Measurements from ENCODE around the gene TGFB2.

Gene TGFB2

DNA sequence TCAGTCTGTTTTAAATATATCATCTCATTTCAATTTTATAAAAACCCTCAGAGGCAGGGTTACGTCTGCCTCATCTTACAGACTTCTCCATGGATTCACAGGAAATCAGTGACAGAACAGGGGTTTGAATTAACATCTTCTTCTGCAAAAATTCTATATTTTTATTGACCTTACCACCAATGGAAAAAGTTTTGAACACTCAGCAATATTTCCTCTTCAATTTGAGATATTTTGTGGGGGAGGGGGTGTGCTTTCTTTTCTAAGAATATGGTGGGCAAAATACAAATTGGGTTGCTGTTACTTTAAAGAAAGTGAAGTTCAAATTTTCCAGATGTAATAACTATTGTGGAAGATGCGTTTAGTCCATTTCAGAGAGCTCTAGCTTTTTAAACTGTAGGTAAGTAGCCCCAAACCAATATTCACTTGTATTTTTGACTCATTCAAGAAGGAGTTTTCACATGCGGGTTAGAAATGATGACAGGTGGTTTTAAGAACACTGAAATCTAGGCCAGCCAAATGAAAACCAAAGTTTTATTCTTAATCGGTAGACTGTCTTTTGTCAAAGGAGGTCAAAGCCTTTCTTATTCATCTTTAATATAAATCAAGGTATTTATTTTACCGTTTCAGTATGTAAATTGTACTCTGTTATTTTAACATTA is 17.4 kb downstream of the TGFB2 start:
- TF ChIP-seq POLR2A (IDR thresholded peaks at IDR 0.05; ENCODE audit: low read length) (no peak), GATA1 (IDR thresholded peaks at IDR 0.05; ENCODE audit: low read depth, low read length) (no peak)

DNA sequence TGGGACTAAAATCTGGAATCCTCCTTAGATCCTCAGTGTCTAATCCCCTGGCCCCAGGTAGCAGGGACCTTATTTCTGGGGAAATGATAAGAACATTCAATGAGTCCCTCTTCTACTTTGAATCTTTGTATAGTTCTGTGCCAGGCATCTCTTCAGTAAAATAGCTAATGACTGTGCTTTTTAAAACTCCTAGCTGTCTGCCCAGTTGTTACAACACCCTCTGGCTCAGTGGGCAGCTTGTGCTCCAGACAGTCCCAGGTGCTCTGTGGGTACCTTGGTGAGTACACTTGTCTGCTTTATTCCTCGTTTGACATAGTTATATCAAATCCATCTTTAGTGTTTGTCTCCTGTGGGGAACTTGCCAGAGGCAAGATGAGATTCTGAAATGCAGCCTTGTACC is 18.0 kb downstream of the TGFB2 start:
- no peak for TF ChIP-seq GATA1 (IDR thresholded peaks at IDR 0.05; ENCODE audit: low read depth, low read length)
- TF ChIP-seq POLR2A (IDR thresholded peaks at IDR 0.05; ENCODE audit: low read length) = no peak
- no peak for DNase-seq

More for the DNA sequence above, 17.4 kb downstream of the TGFB2 start:
- no peak for DNase-seq

DNA sequence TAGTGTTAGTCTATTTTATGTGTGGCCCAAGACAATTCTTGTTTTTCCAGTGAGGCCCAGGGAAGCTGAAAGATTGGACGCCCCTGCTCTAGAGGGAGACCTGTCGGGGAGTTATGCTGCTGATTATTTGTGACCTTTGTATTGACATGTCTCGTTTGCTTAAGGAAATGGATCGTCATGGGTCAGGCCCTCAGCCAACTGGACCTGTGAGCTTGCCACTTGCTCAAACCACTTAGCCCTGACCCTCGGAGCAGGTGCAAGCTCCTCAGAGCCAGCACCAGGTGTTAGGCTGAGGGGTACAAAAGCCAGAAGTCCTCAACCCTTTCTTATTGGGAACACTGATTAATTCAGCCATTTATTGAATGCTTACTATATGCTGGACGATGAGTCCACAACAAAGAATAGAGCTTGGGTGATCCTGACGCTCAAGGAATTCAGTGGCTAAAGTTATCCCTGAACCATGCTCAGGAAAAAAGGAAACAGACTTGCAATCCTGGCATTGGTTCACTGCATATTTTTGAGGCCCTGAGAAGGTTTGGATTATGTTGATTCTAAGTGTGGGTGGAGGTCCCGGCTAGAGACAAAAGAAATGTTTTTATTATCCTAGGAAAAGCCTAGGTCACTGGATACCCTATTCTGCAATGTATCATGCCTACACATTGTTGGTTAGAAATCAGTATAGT is 19.0 kb downstream of the TGFB2 start:
- no peak for TF ChIP-seq GATA1 (IDR thresholded peaks at IDR 0.05; ENCODE audit: low read depth, low read length)
- no peak for TF ChIP-seq POLR2A (IDR thresholded peaks at IDR 0.05; ENCODE audit: low read length)
- DNase-seq = no peak

DNA sequence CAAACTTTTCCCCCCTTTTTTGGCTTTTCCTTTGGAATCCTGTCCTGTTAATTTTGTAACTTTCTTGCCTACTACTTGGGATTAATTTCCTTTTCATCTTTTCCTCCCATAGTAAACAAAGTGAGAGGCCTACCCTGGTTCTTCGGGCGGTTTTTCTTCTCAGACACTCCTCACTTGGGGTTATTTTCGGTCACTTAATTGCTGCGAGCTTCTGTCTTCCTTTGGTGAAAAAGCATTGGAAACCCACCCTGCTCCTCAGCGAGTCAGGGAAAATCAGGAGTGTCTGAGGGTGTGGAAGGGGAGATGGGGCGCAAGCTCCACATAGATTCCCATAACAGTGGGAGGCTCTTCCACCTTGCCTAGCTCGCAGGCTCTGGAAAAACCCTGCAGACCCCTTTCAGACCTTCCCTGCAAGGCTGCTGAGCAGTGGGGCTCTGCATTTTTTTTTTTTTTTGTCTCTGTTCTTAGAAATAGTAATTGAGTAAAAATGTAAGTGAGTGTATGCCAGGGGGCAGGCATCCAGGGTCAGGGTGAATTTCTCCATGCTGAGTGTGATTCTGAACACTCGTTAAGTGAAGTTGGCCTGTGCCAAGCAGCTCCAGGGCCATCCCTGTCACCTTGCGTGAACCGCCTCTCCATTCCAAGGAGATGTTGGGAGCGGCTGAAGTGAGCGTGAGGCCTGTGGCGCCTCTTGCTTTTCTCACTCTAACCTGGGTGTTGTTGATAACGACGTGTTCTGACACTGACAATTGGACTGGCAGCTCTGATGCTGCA is 20.3 kb downstream of the TGFB2 start:
- DNase-seq = no peak
- TF ChIP-seq GATA1 (IDR thresholded peaks at IDR 0.05; ENCODE audit: low read depth, low read length) (no peak), POLR2A (IDR thresholded peaks at IDR 0.05; ENCODE audit: low read length) (no peak)

DNA sequence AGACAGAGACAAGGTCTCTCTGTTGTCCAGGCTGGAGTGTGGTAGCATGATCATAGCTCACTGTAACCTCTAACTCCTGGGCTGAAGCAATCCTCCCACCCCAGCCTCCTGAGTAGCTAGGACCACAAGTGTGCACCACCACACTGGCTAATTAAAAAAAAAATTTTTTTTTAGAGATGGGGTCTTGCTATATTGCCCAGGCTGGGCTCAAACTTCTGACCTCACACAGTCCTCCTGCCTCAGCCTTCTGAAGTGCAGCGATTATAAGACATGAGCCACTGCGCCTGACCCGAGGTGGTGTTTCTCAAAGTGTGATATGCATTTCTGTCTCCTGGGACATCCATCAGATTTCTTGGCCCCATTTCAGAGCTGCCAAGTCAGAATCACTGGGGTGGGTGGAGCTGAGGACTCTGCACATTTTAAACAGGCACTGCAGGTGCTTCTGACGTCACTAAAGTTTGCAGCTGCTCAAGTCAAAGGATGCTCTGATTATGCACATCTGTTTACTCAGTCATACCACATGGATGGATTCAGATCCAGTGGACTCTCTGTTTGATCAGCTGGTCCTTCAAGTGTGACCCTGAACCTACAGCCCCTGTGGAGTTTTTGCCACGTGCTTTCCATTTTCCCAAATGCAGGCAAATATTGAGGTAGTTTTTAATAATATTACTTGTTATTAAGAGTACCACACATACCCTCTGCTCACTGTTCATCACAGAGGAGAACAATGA is 21.4 kb downstream of the TGFB2 start:
- no peak for TF ChIP-seq GATA1 (IDR thresholded peaks at IDR 0.05; ENCODE audit: low read depth, low read length)
- no peak for TF ChIP-seq POLR2A (IDR thresholded peaks at IDR 0.05; ENCODE audit: low read length)
- DNase-seq = no peak

DNA sequence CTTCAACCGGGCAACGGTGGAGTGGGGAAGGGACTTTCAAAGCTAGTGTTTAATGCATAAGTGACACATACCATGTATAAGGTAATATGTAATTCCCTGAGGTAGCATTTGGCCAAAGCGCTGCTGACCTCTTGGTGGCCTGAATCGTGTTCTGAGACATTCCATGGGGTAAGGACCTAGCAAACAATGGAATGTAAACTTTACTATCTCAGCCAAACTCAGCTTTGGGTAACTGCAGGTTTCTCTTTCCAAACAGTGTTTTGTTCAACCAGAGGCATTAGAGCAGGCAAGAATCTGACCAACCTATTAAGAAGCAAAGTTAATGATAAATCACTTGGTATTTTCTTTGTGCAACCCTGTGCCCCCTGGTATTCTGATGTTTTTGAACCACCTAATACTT is 22.0 kb downstream of the TGFB2 start:
- DNase-seq = no peak
- TF ChIP-seq GATA1 (IDR thresholded peaks at IDR 0.05; ENCODE audit: low read depth, low read length) (no peak), POLR2A (IDR thresholded peaks at IDR 0.05; ENCODE audit: low read length) (no peak)

DNA sequence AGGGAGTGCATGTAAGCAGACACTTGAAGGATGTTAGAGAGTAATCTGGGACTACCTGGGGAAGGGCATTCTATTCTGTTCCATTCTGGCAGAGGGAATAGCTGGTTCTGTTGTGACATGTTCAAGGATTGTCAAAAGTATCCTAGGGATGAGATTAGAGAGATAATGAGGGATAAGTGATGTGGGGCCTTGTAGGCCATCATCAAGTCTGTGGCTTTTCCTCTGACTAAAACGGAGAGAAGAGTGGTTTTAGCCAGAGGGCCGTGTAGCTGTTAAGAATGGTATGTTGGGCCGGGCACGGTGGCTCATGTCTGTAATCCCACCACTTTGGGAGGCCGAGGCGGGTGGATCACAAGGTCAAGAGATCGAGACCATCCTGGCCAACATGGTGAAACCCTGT is 23.6 kb downstream of the TGFB2 start:
- no peak for TF ChIP-seq POLR2A (IDR thresholded peaks at IDR 0.05; ENCODE audit: low read length)
- DNase-seq = no peak

DNA sequence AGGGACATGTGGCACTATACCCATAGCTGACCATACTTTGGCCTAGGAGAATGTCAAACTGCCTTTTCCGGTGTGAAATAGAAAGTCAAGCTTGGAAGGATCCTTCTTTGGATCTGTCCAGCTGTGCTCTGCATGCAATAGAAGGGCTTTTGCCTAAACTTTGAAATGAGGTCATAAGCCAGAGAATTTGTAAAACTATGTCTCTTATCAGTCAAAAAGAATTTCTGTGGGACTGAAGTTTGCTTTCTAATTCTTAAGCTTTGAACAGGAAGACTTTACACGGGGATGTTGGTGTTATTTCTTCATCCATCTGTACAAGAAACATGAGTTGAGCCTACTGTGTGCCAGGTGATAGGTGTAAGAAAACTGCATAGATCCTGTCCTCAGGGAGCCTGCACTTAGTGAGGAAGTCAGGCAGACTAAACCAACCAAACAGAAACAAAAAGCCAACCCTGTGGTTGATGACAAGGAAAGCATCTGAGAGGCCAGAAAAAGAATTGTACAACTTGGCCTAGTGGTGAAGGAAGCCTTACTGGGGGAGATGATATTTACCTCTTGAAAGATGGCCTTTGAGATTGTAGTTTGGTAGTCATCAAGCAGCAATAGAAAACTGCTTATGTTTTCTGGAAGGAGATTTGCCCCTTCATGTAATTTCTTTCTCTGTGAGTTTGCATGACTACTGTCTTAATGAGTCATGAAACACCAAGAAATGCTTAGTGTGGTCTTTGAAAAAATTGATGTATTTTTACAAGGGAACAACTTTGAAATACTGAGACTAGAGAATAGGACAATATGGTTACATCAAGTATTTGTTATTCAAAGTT is 24.8 kb downstream of the TGFB2 start:
- no peak for TF ChIP-seq GATA1 (IDR thresholded peaks at IDR 0.05; ENCODE audit: low read depth, low read length)
- no peak for TF ChIP-seq POLR2A (IDR thresholded peaks at IDR 0.05; ENCODE audit: low read length)

DNA sequence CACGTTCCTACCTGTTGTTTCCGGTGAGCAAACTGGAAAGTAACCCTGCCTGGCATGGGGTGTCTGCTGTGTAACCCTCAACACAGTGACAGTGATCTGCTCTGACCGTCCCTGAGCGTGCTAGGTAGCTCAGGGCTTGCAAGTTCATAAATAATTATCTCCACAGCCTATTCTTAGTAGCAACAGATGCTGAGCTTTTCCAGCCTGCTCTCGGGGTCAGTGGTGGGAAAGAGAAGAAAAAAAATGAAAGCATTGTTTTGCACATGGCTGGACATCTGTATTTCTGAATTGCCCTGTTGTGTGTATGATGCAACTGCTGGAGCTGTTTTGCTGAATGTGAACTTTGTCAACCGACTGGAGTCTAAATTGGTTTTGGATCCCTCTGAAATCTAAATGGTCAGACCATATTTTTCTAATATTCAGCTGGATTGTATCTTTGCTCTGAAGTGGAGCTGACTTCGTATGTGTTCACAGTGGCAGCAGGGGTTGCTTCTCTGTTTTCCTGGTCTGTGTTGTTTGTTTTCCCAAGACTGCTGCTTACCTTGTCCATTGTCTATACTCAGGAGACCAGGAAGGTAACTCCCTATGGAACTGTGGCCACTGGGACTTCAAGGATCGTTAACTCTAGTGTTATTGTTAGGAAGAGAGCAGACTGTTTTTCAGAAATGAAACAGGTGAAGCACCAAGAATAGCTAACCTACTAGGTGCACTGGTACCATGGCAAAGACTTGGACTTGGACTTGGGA is 27.0 kb downstream of the TGFB2 start:
- TF ChIP-seq POLR2A (IDR thresholded peaks at IDR 0.05; ENCODE audit: low read length) (no peak), GATA1 (IDR thresholded peaks at IDR 0.05; ENCODE audit: low read depth, low read length) (no peak)
- no peak for DNase-seq

More for the DNA sequence above, 24.8 kb downstream of the TGFB2 start:
- DNase-seq = no peak

DNA sequence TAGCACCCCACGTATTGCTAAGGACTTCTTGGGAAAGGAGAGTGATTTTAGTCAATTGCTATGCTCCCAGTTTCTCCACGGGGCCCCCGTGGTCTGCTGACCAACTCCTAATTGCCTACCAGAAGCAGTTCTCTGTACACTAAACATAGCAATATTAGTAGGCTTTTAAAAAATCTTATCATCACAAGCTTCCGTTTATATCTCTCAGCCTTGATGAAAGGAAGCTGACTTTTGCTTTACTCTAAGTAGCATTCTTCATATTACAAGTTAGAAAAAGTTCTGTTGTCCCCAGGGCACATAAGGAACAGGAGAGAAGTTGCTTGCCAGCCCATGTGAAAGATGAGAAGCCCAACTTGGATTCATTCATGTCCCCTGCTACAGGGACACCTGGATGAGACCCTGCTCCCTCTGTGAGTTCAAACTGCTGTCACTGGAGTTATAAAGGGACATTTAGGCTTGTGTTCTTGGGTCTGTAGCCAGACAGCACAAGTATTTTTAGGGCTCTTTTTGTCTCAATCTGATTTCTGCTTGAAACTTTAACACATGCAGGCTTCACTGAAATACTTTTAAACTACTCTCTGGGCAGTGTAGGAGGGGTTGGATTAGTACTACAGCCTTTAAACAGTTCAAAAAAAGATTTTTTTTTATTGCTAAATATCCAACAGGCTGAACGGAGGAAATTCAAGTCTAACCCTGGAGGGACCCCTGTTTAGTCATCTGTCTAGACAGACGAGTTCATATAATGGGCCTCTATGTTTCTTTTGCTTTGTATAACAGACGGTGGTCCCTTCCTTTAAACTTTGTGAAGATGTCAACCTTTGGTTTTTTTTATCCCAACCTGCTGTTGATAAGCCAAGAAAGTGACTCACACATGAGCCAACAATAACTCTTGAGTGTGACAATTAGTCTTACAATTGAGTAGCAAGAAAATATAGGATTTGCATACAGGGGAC is 29.5 kb downstream of the TGFB2 start:
- no peak for TF ChIP-seq GATA1 (IDR thresholded peaks at IDR 0.05; ENCODE audit: low read depth, low read length)
- no peak for TF ChIP-seq POLR2A (IDR thresholded peaks at IDR 0.05; ENCODE audit: low read length)
- no peak for DNase-seq

DNA sequence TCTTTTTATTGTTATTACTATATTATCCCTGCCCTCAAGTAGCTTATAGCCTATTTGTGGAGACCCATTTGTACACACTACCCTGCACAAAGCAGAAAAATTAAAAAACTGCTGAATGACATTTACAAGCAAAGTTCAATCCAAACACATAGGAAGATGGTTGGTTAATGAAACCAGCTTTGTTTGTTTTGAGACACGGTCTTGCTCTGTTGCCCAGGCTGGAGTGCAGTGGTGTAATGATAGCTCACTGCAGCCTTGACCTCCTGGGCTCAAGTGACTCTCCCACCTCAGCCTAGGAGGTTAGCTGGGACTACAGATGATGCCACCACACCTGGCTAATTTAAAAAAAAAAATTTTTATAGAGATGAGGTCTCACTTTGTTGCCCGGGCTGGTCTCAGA is 31.6 kb downstream of the TGFB2 start:
- TF ChIP-seq GATA1 (IDR thresholded peaks at IDR 0.05; ENCODE audit: low read depth, low read length) (no peak), POLR2A (IDR thresholded peaks at IDR 0.05; ENCODE audit: low read length) (no peak)
- DNase-seq = no peak

All from erythroblast (primary cell).